H1 (cell line): ENCODE data around the gene NLN. TPM values are rescaled to one million over a fixed set of nuclear protein-coding genes. Genes with fewer than 3 reads are reported as not detected.

Experiments used
- BRCA1 ChIP-seq: IDR thresholded peaks from 2 replicates; pipeline ENCODE4 v1.6.1; 2012; ENCODE audit warnings: low read depth, low read length, improper control_type of control experiment
- EP300 ChIP-seq, 2 experiments: IDR thresholded peaks; 1 replicate in 1 of 2; 2 replicates in 1 of 2; pipeline ENCODE4 v1.6.1; 2011 to 2012; ENCODE audit warnings: low read depth in 2 of 2, low read length in 2 of 2, mild to moderate bottlenecking in 2 of 2, borderline replicate concordance in 1 of 2, inconsistent platforms in 1 of 2, moderate library complexity in 1 of 2
- KDM4A ChIP-seq: IDR thresholded peaks from one replicate; pipeline ENCODE4 v1.7.1; 2012; ENCODE audit warnings: low read depth, mild to moderate bottlenecking, moderate library complexity, low read length, inconsistent platforms; ENCODE audit not compliant: severe bottlenecking
- polyA plus RNA-seq, 7 experiments: library from polyadenylated mRNA; depleted of rRNA in 3 of 7; stranded (reverse) in 5 of 7; unstranded in 2 of 7; fragments of >200 nt in 5 of 7; fragments of 200-250 nt in 2 of 7; gene quantifications; 1 replicate in 5 of 7; 2 replicates in 1 of 7; 4 replicates in 1 of 7; pipeline versions ENCODE4 v1.2.1 to v1.2.3, GENCODE V29; 2011 to 2013; ENCODE audit warnings: missing spikeins in 2 of 7, mixed read lengths in 2 of 7
- total RNA-seq: library from RNA; stranded (reverse); fragmentation: NEBNext Ultra II Directional; extraction: Animal tissue kit (Norgen Biotek cat#: 25700); gene quantifications from 2 replicates; pipeline ENCODE4 v1.2.1, GENCODE V29; 2021

NLN gene
- total and polyA plus RNA-seq, 2 of the 8 experiments (the other 6 are each of a cell fraction or from before 2014, with no cell fraction given), result 46.7 to 192 TPM

DNA sequence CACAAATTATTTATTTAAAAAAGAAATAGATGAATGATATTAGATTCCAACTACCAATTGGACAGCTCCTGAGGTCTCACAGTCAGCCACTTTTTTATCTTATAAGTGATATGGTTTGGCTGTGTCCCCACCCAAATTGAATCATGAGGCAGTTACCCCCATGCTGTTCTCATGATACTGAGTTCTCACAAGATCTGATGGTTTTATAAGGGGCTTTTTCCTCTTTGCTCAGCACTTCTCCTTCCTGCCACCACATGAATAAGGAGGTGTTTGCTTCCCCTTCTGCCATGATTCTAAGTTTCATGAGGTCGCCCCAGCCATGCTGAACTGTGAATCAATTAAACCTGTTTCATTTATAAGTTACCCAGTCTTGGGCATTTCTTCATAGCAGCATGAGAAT, 12.9 kb downstream of the NLN start (continued):
- no peak for TF ChIP-seq KDM4A
- TF ChIP-seq EP300 (IDR thresholded peaks at IDR 0.05; ENCODE audit: borderline replicate concordance in 1 of 2, low read depth in 2 of 2, low read length in 2 of 2), result no peak
- no peak for TF ChIP-seq BRCA1
- TF ChIP-seq, all 59 proteins: peak for 0
